SKM-1 treated with dmso at 0.1 percent for 144 hours (cell line): ENCODE results near the gene ARPC1A.
A peak's percentile ranks its signal among the peaks of the same experiment; 100 is the strongest.
"Not testable (repeated sequence)": the region's sequence is repeated elsewhere in the genome, so short reads cannot be mapped to it uniquely, and the experiment has no call there.

Experiments
- DNase-seq: peaks from one replicate; lab custom pipeline; 2025; ENCODE audit not compliant: unreplicated experiment; lab: John Stamatoyannopoulos, UW

The ARPC1A gene

GRCh38 chr7:99386584-99387238 lies 61.0 kb downstream of the ARPC1A start:
- peak; percentile 41 for DNase-seq

GRCh38 chr7:99387239-99387635 lies 61.5 kb downstream of the ARPC1A start:
- DNase-seq, result not testable (repeated sequence)

- no peak for DNase-seq
Measured at GRCh38 chr7:99387912-99388311, 62.2 kb downstream of the ARPC1A start.

GRCh38 chr7:99389772-99390171 lies 64.1 kb downstream of the ARPC1A start:
- no peak for DNase-seq

GRCh38 chr7:99390941-99391602 lies 65.4 kb downstream of the ARPC1A start:
- DNase-seq, result no peak

GRCh38 chr7:99392046-99392445 lies 66.3 kb downstream of the ARPC1A start:
- DNase-seq, result no peak

- DNase-seq, result no peak
Measured at GRCh38 chr7:99392659-99393354, 67.1 kb downstream of the ARPC1A start.

GRCh38 chr7:99393355-99394187 lies 67.9 kb downstream of the ARPC1A start:
- no peak for DNase-seq

- no peak for DNase-seq
Measured at GRCh38 chr7:99394188-99394502, 68.4 kb downstream of the ARPC1A start.

- DNase-seq, result no peak
Measured at GRCh38 chr7:99395616-99396327, 70.1 kb downstream of the ARPC1A start.

- no peak for DNase-seq
Measured at GRCh38 chr7:99396418-99397296, 71.0 kb downstream of the ARPC1A start.

- no peak for DNase-seq
Measured at GRCh38 chr7:99397297-99397983, 71.7 kb downstream of the ARPC1A start.

GRCh38 chr7:99398891-99399445 lies 73.3 kb downstream of the ARPC1A start:
- DNase-seq, result no peak

- DNase-seq, result no peak
Measured at GRCh38 chr7:99399597-99399996, 73.9 kb downstream of the ARPC1A start.

- no peak for DNase-seq
Measured at GRCh38 chr7:99402854-99403253, 77.2 kb downstream of the ARPC1A start.

- DNase-seq, result no peak
Measured at GRCh38 chr7:99403764-99404163, 78.1 kb downstream of the ARPC1A start.

- DNase-seq, result no peak
Measured at GRCh38 chr7:99404235-99404976, 78.7 kb downstream of the ARPC1A start.

- DNase-seq, result no peak
Measured at GRCh38 chr7:99404977-99405320, 79.3 kb downstream of the ARPC1A start.
